ENCODE measurements around the gene NR5A1. TPM values are rescaled to one million over a fixed set of nuclear protein-coding genes. Genes with fewer than 3 reads are reported as not detected.

NR5A1 gene
- total and polyA plus RNA-seq, 2 experiments from 2014 or later, result 0.21 TPM; not detected in 1

- TF ChIP-seq ZNF462 (CRISPR knock-in tag; IDR thresholded peaks at IDR 0.05), result no peak
- no peak for TF ChIP-seq ETS1 (IDR thresholded peaks at IDR 0.05)
- no peak for TF ChIP-seq CREB1 (CRISPR knock-in tag; IDR thresholded peaks at IDR 0.05; ENCODE audit: low read depth)
- TF ChIP-seq EZH2 (IDR thresholded peaks at IDR 0.05; ENCODE audit: low read depth, unreplicated experiment), result no peak
- TF ChIP-seq CTCF (conservative IDR thresholded peaks at IDR 0.05; ENCODE audit: low read depth in 2 of 2), result no peak
- no peak for TF ChIP-seq STAT1 (IDR thresholded peaks at IDR 0.05; ENCODE audit: unreplicated experiment)
- TF ChIP-seq ZNF331 (CRISPR knock-in tag; IDR thresholded peaks at IDR 0.05; ENCODE audit: low read depth), result no peak
- TF ChIP-seq NANOG (IDR thresholded peaks at IDR 0.05; ENCODE audit: borderline replicate concordance), result no peak
Observed at GRCh38 chr9:124450931-124451661, 56.1 kb downstream of the NR5A1 start (continued).

Data from GM23338 (cell line).